Measurements from ENCODE around the gene CDK19.
"Not testable (repeated sequence)": the region's sequence is repeated elsewhere in the genome, so short reads cannot be mapped to it uniquely, and the experiment has no call there.

CDK19 gene

DNA sequence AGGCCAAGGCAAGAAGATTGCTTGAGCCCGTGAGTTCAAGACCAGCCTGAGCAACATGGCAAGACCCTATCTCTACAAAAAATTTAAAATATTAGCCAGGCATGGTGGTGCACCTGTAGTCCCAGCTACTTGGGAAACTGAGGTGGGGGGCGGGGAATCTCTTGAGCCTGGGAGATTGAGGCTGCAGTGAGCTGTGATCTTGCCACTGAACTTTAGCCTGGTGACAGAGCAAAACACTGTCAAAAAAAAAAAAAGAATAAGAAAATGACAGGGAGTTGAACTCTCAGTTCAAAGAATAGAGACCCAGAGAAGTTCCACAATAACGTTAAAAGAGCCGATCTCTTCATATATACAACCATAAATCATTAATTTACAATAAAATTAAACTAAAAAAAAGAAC is 34.5 kb upstream of the CDK19 start:
- TF ChIP-seq TOX (CRISPR knock-in tag; IDR thresholded peaks at IDR 0.05; ENCODE audit: borderline replicate concordance) (no peak), ZFP30 (CRISPR knock-in tag; IDR thresholded peaks at IDR 0.05) (no peak)
- TF ChIP-seq, protein P1, sequence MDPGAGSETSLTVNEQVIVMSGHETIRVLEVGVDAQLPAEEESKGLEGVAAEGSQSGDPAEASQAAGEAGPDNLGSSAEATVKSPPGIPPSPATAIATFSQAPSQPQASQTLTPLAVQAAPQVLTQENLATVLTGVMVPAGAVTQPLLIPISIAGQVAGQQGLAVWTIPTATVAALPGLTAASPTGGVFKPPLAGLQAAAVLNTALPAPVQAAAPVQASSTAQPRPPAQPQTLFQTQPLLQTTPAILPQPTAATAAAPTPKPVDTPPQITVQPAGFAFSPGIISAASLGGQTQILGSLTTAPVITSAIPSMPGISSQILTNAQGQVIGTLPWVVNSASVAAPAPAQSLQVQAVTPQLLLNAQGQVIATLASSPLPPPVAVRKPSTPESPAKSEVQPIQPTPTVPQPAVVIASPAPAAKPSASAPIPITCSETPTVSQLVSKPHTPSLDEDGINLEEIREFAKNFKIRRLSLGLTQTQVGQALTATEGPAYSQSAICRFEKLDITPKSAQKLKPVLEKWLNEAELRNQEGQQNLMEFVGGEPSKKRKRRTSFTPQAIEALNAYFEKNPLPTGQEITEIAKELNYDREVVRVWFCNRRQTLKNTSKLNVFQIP (CRISPR knock-in tag; IDR thresholded peaks at IDR 0.05; ENCODE audit: borderline replicate concordance, low read depth): no peak
- no peak for ATAC-seq

DNA sequence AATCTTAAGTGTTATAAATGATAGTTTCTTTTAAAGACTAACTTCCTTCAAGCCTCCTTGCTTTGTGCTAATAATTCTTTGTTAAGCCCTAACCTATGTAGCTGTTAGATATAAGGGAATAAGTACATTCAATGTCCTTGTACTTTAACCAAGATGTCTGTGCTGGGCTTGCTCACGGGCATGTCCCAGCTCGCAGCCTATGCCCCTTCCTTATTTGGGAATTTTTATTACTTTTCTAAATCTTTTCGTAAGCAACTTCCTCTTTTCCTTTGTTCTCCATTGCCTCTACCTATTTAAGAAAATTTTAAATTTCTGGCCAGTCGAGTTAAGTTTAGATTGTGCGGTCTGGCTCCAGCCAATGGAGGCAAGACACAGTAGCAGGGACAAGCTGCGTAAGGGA is 26.0 kb upstream of the CDK19 start:
- no peak for ATAC-seq

DNA sequence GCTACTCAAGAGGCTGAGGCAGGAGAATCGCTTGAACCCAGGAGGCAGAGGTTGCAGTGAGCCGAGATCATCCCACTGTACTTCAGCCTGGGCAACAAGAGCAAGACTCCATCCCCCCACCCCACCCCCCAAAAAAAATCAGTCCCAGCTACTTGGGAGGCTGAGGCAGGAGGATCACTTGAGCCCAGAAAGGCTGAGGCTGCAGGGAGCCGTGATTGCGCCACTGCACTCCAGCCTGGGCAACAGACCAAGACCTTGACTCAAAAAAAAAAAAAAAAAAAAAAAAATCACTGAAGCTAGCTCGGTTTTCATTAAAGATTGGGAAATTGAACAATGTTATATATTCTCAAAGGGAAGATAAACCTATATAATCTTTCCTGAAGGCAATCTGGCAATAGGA is 20.5 kb upstream of the CDK19 start:
- not testable (repeated sequence) for ATAC-seq

More for the DNA sequence above, 26.0 kb upstream of the CDK19 start:
- TF ChIP-seq GLIS3 (CRISPR knock-in tag; IDR thresholded peaks at IDR 0.05): no peak
- TF ChIP-seq TCF4 (CRISPR knock-in tag; IDR thresholded peaks at IDR 0.05; ENCODE audit: borderline replicate concordance): no peak
- TF ChIP-seq, protein P2, sequence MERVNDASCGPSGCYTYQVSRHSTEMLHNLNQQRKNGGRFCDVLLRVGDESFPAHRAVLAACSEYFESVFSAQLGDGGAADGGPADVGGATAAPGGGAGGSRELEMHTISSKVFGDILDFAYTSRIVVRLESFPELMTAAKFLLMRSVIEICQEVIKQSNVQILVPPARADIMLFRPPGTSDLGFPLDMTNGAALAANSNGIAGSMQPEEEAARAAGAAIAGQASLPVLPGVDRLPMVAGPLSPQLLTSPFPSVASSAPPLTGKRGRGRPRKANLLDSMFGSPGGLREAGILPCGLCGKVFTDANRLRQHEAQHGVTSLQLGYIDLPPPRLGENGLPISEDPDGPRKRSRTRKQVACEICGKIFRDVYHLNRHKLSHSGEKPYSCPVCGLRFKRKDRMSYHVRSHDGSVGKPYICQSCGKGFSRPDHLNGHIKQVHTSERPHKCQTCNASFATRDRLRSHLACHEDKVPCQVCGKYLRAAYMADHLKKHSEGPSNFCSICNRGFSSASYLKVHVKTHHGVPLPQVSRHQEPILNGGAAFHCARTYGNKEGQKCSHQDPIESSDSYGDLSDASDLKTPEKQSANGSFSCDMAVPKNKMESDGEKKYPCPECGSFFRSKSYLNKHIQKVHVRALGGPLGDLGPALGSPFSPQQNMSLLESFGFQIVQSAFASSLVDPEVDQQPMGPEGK (CRISPR knock-in tag; IDR thresholded peaks at IDR 0.05; ENCODE audit: borderline replicate concordance): no peak
- TF ChIP-seq ZNF565 (CRISPR knock-in tag; conservative IDR thresholded peaks at IDR 0.05; ENCODE audit: low read depth): no peak
- TF ChIP-seq BACH2 (CRISPR knock-in tag; IDR thresholded peaks at IDR 0.05; ENCODE audit: borderline replicate concordance): no peak
- no peak for TF ChIP-seq ZNF70 (CRISPR knock-in tag; IDR thresholded peaks at IDR 0.05)
- TF ChIP-seq TOX (CRISPR knock-in tag; IDR thresholded peaks at IDR 0.05; ENCODE audit: borderline replicate concordance): no peak
- TF ChIP-seq OSR1 (CRISPR knock-in tag; IDR thresholded peaks at IDR 0.05): no peak
- TF ChIP-seq, protein P3, sequence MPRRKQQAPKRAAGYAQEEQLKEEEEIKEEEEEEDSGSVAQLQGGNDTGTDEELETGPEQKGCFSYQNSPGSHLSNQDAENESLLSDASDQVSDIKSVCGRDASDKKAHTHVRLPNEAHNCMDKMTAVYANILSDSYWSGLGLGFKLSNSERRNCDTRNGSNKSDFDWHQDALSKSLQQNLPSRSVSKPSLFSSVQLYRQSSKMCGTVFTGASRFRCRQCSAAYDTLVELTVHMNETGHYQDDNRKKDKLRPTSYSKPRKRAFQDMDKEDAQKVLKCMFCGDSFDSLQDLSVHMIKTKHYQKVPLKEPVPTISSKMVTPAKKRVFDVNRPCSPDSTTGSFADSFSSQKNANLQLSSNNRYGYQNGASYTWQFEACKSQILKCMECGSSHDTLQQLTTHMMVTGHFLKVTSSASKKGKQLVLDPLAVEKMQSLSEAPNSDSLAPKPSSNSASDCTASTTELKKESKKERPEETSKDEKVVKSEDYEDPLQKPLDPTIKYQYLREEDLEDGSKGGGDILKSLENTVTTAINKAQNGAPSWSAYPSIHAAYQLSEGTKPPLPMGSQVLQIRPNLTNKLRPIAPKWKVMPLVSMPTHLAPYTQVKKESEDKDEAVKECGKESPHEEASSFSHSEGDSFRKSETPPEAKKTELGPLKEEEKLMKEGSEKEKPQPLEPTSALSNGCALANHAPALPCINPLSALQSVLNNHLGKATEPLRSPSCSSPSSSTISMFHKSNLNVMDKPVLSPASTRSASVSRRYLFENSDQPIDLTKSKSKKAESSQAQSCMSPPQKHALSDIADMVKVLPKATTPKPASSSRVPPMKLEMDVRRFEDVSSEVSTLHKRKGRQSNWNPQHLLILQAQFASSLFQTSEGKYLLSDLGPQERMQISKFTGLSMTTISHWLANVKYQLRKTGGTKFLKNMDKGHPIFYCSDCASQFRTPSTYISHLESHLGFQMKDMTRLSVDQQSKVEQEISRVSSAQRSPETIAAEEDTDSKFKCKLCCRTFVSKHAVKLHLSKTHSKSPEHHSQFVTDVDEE (CRISPR knock-in tag; IDR thresholded peaks at IDR 0.05): no peak
- no peak for TF ChIP-seq ISL1 (CRISPR knock-in tag; IDR thresholded peaks at IDR 0.05)
- TF ChIP-seq, protein P4, sequence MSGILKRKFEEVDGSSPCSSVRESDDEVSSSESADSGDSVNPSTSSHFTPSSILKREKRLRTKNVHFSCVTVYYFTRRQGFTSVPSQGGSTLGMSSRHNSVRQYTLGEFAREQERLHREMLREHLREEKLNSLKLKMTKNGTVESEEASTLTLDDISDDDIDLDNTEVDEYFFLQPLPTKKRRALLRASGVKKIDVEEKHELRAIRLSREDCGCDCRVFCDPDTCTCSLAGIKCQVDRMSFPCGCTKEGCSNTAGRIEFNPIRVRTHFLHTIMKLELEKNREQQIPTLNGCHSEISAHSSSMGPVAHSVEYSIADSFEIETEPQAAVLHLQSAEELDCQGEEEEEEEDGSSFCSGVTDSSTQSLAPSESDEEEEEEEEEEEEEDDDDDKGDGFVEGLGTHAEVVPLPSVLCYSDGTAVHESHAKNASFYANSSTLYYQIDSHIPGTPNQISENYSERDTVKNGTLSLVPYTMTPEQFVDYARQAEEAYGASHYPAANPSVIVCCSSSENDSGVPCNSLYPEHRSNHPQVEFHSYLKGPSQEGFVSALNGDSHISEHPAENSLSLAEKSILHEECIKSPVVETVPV (CRISPR knock-in tag; IDR thresholded peaks at IDR 0.05): no peak
- TF ChIP-seq ZC3H10 (CRISPR knock-in tag; IDR thresholded peaks at IDR 0.05): no peak
- TF ChIP-seq, protein P5, sequence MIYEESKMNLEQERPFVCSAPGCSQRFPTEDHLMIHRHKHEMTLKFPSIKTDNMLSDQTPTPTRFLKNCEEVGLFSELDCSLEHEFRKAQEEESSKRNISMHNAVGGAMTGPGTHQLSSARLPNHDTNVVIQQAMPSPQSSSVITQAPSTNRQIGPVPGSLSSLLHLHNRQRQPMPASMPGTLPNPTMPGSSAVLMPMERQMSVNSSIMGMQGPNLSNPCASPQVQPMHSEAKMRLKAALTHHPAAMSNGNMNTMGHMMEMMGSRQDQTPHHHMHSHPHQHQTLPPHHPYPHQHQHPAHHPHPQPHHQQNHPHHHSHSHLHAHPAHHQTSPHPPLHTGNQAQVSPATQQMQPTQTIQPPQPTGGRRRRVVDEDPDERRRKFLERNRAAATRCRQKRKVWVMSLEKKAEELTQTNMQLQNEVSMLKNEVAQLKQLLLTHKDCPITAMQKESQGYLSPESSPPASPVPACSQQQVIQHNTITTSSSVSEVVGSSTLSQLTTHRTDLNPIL (CRISPR knock-in tag; IDR thresholded peaks at IDR 0.05; ENCODE audit: low read depth): no peak
- TF ChIP-seq, protein P1 (CRISPR knock-in tag; IDR thresholded peaks at IDR 0.05; ENCODE audit: borderline replicate concordance, low read depth): no peak
- no peak for TF ChIP-seq ESRRG (CRISPR knock-in tag; IDR thresholded peaks at IDR 0.05)
- no peak for TF ChIP-seq CSDC2 (CRISPR knock-in tag; IDR thresholded peaks at IDR 0.05)
- TF ChIP-seq SNAI2 (CRISPR knock-in tag; IDR thresholded peaks at IDR 0.05): no peak
- no peak for TF ChIP-seq ZFP3 (CRISPR knock-in tag; IDR thresholded peaks at IDR 0.05)
- no peak for TF ChIP-seq ZNF8 (CRISPR knock-in tag; IDR thresholded peaks at IDR 0.05)
